ENCODE results near the gene SLC36A3. TPM values are rescaled to one million over a fixed set of nuclear protein-coding genes. Genes with fewer than 3 reads are reported as not detected.

Gene SLC36A3
- total and polyA plus RNA-seq, 9 donors = 0.04 TPM; not detected in 8

DNA sequence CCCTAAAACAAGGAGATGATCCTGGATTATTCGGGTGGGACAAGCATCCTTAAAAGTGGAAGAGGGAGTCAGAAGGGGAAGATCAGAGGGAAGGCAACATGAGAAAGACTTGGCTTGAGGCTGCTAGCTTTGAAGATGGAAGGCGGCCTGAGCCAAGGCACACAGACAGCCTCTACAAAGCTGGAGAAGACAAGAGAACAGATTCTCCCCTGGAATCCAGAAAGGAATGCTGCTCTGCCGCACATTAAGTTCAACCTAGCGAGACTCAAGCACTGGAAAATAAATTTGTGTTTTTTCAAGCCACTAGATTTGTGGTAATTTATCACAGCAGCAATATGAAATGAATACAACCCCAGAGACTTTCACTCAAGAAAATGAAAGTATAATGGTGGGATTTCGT, 17.9 kb downstream of the SLC36A3 start:
- Histone ChIP-seq H3K27ac (ENCODE audit: low read length) (no peak overlapping the region), H3K9me3 (replicated peaks; ENCODE audit: control insufficient read depth, low read depth, low read length) (no peaks in the 10 kb centered on the region), H3K27me3 (ENCODE audit: control insufficient read depth, insufficient read depth, low read length) (no peaks in the 10 kb centered on the region), H3K4me3 (ENCODE audit: low read length) (no peak overlapping the region), H3K4me1 (ENCODE audit: control insufficient read depth, insufficient read depth, low read length) (no peaks in the 10 kb centered on the region), H3K36me3 (ENCODE audit: control insufficient read depth, insufficient read depth, low read length) (no peaks in the 10 kb centered on the region)
- 31% methylated on average over 2 of the region's 5 CpGs for WGBS (ENCODE audit: insufficient coverage)
- peak; percentile 7 for DNase-seq

DNA sequence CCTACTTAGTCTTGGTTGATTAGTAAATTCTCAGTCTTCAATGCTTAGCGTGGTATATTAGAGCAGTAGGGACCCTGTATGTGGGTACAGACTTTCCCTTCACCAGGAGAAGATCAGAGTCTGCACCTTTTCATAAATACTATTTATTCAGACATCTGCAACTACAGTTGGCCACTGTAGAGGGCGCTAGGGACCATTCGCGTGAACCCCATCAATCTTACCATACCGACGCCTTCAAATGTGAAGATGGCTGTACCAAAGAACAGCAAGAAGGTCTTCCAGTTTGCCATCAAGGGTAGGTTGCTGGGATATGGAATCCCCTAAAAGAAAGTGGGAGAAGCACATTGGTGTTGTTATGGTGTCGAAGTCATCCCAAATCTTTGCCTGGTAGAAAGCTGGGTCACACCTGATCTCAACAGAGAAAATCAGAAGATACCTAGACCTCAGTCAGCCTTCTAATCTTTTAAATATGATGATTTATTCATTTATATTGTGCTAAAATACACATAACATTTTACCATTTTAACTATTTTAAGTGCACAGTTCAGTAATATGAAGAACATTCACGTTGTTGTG, 19.1 kb downstream of the SLC36A3 start:
- WGBS (ENCODE audit: insufficient coverage) = no CpG with 5 or more reads among the region's 8 CpGs
- Histone ChIP-seq H3K36me3 (ENCODE audit: control insufficient read depth, insufficient read depth, low read length) (no peaks in the 10 kb centered on the region), H3K4me1 (ENCODE audit: control insufficient read depth, insufficient read depth, low read length) (no peaks in the 10 kb centered on the region), H3K27ac (ENCODE audit: low read length) (no peak overlapping the region), H3K4me3 (ENCODE audit: low read length) (no peak overlapping the region), H3K27me3 (ENCODE audit: control insufficient read depth, insufficient read depth, low read length) (no peaks in the 10 kb centered on the region), H3K9me3 (replicated peaks; ENCODE audit: control insufficient read depth, low read depth, low read length) (no peaks in the 10 kb centered on the region)
- no peak for DNase-seq

DNA sequence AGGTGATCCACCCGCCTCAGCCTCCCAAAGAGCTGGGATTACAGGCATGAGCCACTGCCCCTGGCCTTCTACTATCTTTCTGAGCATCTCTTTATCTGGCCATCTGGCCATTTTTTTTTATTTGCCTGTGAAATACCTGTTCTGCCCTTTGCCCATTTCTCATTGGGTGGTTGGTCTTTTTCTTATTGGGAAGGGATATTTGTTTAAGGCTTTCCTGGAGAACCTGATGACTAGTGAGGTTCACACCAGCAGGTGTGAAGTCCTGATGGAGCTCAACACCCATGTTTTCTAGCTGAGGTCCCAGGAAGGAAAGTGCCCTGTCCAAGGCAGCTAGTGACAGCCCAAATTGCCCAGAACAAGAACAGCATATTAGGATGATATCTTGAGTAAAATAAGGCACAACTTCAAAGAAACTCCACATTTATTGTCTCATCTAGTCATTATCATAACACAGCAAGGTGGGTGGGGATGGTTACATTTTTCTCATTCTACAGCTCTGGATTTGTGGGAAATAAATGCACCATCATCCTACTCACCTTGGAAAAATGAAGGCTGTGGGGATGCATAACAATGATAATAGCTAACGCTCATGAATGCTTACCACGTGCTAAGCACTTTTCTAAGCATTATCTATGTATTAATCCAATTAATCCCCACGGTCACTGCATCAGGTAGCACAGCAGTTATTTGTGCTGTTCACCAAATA, 20.3 kb downstream of the SLC36A3 start:
- Histone ChIP-seq H3K36me3 (ENCODE audit: control insufficient read depth, insufficient read depth, low read length) (no peaks in the 10 kb centered on the region), H3K27me3 (ENCODE audit: control insufficient read depth, insufficient read depth, low read length) (no peaks in the 10 kb centered on the region), H3K9me3 (replicated peaks; ENCODE audit: control insufficient read depth, low read depth, low read length) (no peaks in the 10 kb centered on the region), H3K4me3 (ENCODE audit: low read length) (no peak overlapping the region), H3K4me1 (ENCODE audit: control insufficient read depth, insufficient read depth, low read length) (no peaks in the 10 kb centered on the region), H3K27ac (ENCODE audit: low read length) (no peak overlapping the region)
- no peak for DNase-seq
- WGBS (ENCODE audit: insufficient coverage) = 70% methylated on average over 2 of the region's 4 CpGs

DNA sequence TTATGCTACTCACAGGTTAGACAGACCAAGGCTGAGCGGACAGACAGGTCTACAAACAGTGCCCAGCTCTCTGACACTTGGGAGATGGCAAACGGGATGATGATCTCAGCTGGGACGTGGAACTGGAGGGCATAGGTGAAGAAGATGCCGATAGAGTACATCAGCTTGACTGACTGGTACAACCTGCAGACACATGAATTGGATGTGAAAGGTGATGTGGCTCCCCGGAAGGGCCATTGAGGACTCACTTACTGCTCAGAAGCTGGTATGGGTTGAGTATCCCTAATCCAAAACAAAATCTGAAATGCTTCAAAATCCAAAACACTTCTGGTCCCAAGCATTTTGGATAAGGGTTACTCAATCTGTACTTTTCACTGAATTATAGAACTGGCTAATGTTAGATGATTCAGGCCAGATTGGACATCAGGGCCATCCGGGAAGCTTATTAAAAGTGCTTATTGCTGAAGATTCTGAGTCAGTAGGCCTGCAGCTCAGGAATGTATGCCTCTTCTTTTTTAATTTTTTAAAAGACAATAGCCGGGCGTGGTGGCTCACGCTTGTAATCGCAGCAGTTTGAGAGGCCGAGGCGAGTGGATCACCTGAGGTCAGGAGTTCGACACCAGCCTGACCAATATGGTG, 22.4 kb downstream of the SLC36A3 start:
- no peak for DNase-seq
- Histone ChIP-seq H3K4me1 (ENCODE audit: control insufficient read depth, insufficient read depth, low read length) (no peaks in the 10 kb centered on the region), H3K4me3 (ENCODE audit: low read length) (no peak overlapping the region), H3K9me3 (replicated peaks; ENCODE audit: control insufficient read depth, low read depth, low read length) (no peaks in the 10 kb centered on the region), H3K27me3 (ENCODE audit: control insufficient read depth, insufficient read depth, low read length) (no peaks in the 10 kb centered on the region), H3K36me3 (ENCODE audit: control insufficient read depth, insufficient read depth, low read length) (no peaks in the 10 kb centered on the region), H3K27ac (ENCODE audit: low read length) (no peak overlapping the region)
- 91% methylated on average over 9 of the region's 13 CpGs for WGBS (ENCODE audit: insufficient coverage)

DNA sequence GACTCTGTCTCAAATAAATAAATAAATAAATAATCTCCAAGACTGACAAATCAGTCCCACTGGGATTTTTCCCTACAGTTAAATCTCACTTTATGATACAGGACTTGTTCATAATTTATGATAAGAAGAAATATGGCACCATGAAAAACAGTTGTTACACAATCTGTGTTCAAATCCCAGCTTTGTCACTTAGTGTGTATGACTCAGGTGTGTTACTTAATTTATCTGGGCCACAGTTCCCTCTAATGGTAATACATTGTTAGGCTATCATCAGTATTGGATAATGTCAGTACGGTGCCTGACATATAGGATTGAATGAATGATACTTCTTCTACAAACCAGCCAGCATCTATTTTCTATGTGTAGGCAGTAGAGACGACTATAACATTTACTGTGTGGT, 23.1 kb downstream of the SLC36A3 start:
- no CpG with 5 or more reads among the region's 2 CpGs for WGBS (ENCODE audit: insufficient coverage)
- H3K27me3 ChIP-seq (ENCODE audit: control insufficient read depth, insufficient read depth, low read length) = no peaks in the 10 kb centered on the region
- H3K27ac ChIP-seq (ENCODE audit: low read length) = no peak overlapping the region
- H3K4me3 ChIP-seq (ENCODE audit: low read length) = no peak overlapping the region
- H3K4me1 ChIP-seq (ENCODE audit: control insufficient read depth, insufficient read depth, low read length) = no peaks in the 10 kb centered on the region
- H3K9me3 ChIP-seq (replicated peaks; ENCODE audit: control insufficient read depth, low read depth, low read length) = no peaks in the 10 kb centered on the region
- H3K36me3 ChIP-seq (ENCODE audit: control insufficient read depth, insufficient read depth, low read length) = no peaks in the 10 kb centered on the region
- no peak for DNase-seq

DNA sequence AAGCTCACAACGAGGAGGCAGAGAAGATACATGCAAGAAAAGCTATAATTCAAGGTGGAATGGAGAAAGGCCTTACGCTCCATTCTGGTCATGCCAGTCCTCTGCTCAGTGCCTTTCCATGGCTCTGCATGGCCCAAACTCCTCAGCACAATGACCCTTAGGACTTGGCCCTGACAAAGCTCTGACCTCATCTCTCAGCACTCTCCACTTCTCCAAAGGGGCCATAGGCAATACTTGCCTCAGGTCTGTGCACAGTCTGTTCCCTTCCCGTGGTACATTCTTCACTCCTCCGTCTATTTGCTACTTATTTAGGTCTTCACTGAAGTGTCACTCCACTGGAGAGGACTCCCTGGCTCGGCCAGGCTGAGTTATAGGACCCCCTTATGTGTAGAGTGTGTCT, 24.7 kb downstream of the SLC36A3 start:
- H3K27ac ChIP-seq (ENCODE audit: low read length) = no peak overlapping the region
- no peaks in the 10 kb centered on the region for H3K27me3 ChIP-seq (ENCODE audit: control insufficient read depth, insufficient read depth, low read length)
- DNase-seq = no peak
- no peaks in the 10 kb centered on the region for H3K9me3 ChIP-seq (replicated peaks; ENCODE audit: control insufficient read depth, low read depth, low read length)
- H3K4me1 ChIP-seq (ENCODE audit: control insufficient read depth, insufficient read depth, low read length) = no peaks in the 10 kb centered on the region
- no peaks in the 10 kb centered on the region for H3K36me3 ChIP-seq (ENCODE audit: control insufficient read depth, insufficient read depth, low read length)
- H3K4me3 ChIP-seq (ENCODE audit: low read length) = no peak overlapping the region
- 100% methylated on average over 1 of the region's 5 CpGs for WGBS (ENCODE audit: insufficient coverage)

DNA sequence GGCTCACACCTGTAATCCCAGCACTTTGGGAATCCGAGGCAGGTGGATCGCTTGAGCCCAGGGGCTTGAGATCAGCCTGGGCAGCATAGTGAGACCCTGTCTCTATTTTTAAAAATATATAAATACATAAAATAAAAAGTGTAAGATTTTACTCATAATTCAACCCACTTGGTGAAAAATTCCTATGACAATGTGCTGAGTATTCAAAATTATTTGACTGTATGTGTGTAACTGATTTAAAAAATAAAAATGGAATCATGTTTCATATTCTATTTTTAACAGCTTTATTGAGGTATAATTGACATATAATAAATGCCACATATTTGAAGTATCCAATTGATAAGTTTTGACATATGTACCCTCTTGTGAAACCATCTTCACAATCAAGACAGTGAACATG, 27.8 kb downstream of the SLC36A3 start:
- no peak overlapping the region for H3K27ac ChIP-seq (ENCODE audit: low read length)

DNA sequence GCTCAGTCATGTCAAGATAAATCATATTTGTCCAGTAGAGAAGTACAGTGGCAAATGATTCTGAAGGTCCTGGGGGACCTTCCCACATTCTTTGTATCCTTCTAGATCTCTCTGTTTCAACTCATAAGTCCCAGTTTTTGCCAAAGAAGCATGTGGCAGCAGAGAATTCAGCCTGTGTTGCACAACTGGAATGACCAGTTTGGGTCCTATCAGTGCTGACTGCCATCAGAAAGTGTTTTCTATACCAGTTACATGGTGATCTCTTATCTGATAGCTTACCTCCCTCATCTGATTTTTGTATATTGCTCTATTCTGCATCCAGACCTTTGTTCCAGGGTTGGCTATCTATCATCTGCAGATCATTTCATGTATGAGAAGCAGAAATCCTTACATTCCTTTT, 28.9 kb downstream of the SLC36A3 start:
- Histone ChIP-seq H3K4me3 (ENCODE audit: low read length) (no peak overlapping the region), H3K9me3 (replicated peaks; ENCODE audit: control insufficient read depth, low read depth, low read length) (no peaks in the 10 kb centered on the region), H3K27ac (ENCODE audit: low read length) (no peak overlapping the region), H3K27me3 (ENCODE audit: control insufficient read depth, insufficient read depth, low read length) (no peaks in the 10 kb centered on the region), H3K4me1 (ENCODE audit: control insufficient read depth, insufficient read depth, low read length) (no peaks in the 10 kb centered on the region), H3K36me3 (ENCODE audit: control insufficient read depth, insufficient read depth, low read length) (no peaks in the 10 kb centered on the region)
- DNase-seq = no peak

More for the DNA sequence above, 27.8 kb downstream of the SLC36A3 start:
- Histone ChIP-seq H3K4me3 (ENCODE audit: low read length) (no peak overlapping the region), H3K36me3 (ENCODE audit: control insufficient read depth, insufficient read depth, low read length) (no peaks in the 10 kb centered on the region), H3K4me1 (ENCODE audit: control insufficient read depth, insufficient read depth, low read length) (no peaks in the 10 kb centered on the region), H3K9me3 (replicated peaks; ENCODE audit: control insufficient read depth, low read depth, low read length) (no peaks in the 10 kb centered on the region), H3K27me3 (ENCODE audit: control insufficient read depth, insufficient read depth, low read length) (no peaks in the 10 kb centered on the region)
- DNase-seq = no peak
- WGBS (ENCODE audit: insufficient coverage) = no CpG with 5 or more reads among the region's 2 CpGs

DNA sequence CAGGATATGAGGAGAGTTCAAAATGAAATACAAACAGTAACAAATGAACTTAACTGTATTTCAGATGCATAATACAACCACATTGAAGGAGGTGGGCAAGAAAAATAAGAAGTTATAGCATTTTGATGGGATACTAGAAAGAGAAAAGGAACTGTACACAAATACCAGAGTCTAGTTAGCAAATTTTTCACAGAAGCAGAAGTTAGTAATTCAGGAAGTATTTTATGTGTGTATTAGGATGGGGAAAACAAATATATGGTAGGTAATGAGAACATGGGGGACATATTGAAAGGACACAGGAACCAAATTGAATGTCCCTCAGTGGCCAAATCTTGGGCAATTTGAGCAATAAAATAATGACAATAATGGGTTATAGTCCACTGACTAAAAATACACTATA, 32.2 kb downstream of the SLC36A3 start:
- H3K9me3 ChIP-seq (replicated peaks; ENCODE audit: control insufficient read depth, low read depth, low read length) = no peaks in the 10 kb centered on the region
- H3K4me3 ChIP-seq (ENCODE audit: low read length) = no peak overlapping the region
- no peak overlapping the region for H3K27ac ChIP-seq (ENCODE audit: low read length)
- DNase-seq = no peak
- no peaks in the 10 kb centered on the region for H3K4me1 ChIP-seq (ENCODE audit: control insufficient read depth, insufficient read depth, low read length)
- H3K27me3 ChIP-seq (ENCODE audit: control insufficient read depth, insufficient read depth, low read length) = no peaks in the 10 kb centered on the region
- peaks cover 18% of the 10 kb centered on the region for H3K36me3 ChIP-seq (ENCODE audit: control insufficient read depth, insufficient read depth, low read length)

DNA sequence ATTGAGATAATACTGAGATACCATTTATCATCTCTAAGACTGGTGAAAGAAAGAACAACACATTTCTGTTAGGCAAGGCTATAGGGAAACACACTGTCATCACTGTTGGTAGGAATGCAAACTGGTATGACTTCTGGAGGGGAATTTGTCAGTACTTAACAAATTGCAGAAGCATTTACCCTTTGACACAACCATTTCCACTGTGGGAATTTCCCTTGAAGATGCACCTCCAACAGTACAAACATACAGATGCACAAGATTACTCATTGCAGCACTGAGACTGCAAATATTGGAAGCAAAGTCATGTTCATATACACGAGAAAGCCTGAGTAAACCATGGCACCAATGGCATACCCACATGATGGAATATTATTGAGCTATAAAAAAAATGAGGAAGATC, 33.0 kb downstream of the SLC36A3 start:
- DNase-seq = no peak
- WGBS (ENCODE audit: insufficient coverage) = no CpG with 5 or more reads among the region's 1 CpG
- Histone ChIP-seq H3K4me3 (ENCODE audit: low read length) (no peak overlapping the region), H3K4me1 (ENCODE audit: control insufficient read depth, insufficient read depth, low read length) (no peaks in the 10 kb centered on the region), H3K27me3 (ENCODE audit: control insufficient read depth, insufficient read depth, low read length) (no peaks in the 10 kb centered on the region), H3K36me3 (ENCODE audit: control insufficient read depth, insufficient read depth, low read length) (peaks cover 18% of the 10 kb centered on the region), H3K9me3 (replicated peaks; ENCODE audit: control insufficient read depth, low read depth, low read length) (no peaks in the 10 kb centered on the region), H3K27ac (ENCODE audit: low read length) (no peak overlapping the region)
